ENCODE measurements around the gene AGBL1. TPM values are rescaled to one million over a fixed set of nuclear protein-coding genes. Genes with fewer than 3 reads are reported as not detected.

The AGBL1 gene
- polyA plus RNA-seq, 4 donors: 0.01 to 0.04 TPM; not detected in 2

GRCh38 chr15:86255247-86255646 is 175.6 kb downstream of the AGBL1 start:
- no peaks in the 10 kb centered on the region for H3K36me3 ChIP-seq (ENCODE audit: control insufficient read depth in 3 of 3, insufficient read depth in 2 of 3, low read depth in 1 of 3, low read length in 3 of 3)
- DNase-seq (no peak), FAIRE-seq (no peak)
- H3K27me3 ChIP-seq (ENCODE audit: control insufficient read depth in 3 of 3, insufficient read depth in 3 of 3, low read length in 3 of 3): no peaks in the 10 kb centered on the region
- H3K4me3 ChIP-seq (ENCODE audit: low read depth in 1 of 3, low read length in 3 of 3): no peak overlapping the region
- no peaks in the 10 kb centered on the region for H3K9me3 ChIP-seq (ENCODE audit: control insufficient read depth in 2 of 2, insufficient read depth in 1 of 2, low read depth in 1 of 2, low read length in 1 of 2)
- WGBS, 3 donors: 69 to 75% (median 70%) methylated on average over 2 of the region's 2 CpGs
- H3K4me1 ChIP-seq (ENCODE audit: control insufficient read depth in 3 of 3, insufficient read depth in 2 of 3, low read depth in 1 of 3, low read length in 2 of 3): no peaks in the 10 kb centered on the region
- H3K27ac ChIP-seq (ENCODE audit: low read depth in 1 of 3, low read length in 2 of 3): no peak overlapping the region

DNA sequence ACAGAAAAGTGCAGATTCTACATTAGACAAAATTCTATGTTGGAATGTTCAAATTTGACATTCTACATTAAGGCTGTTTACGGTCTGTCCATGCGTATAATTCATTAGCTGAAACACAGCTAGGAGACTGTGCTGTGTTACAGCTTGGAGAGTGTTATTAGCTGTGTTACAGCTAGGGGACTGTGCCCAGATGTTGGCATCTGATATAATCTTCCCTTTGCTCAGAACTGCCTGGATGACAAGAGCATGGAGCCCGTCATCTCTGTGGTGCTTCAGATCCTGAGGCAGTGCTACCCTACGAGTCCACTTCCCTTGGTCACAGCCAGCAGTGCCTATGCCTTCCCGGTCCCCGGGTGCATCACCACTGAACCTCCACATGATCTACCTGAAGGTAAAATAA is 177.0 kb downstream of the AGBL1 start:
- H3K27me3 ChIP-seq (ENCODE audit: control insufficient read depth in 3 of 3, insufficient read depth in 3 of 3, low read length in 3 of 3): no peaks in the 10 kb centered on the region
- H3K4me3 ChIP-seq (ENCODE audit: low read depth in 1 of 3, low read length in 3 of 3): no peak overlapping the region
- H3K9me3 ChIP-seq (ENCODE audit: control insufficient read depth in 2 of 2, insufficient read depth in 1 of 2, low read depth in 1 of 2, low read length in 1 of 2): no peaks in the 10 kb centered on the region
- WGBS, 3 donors: 76 to 85% (median 79%) methylated on average over 6 of the region's 6 CpGs
- no peak for FAIRE-seq
- H3K36me3 ChIP-seq (ENCODE audit: control insufficient read depth in 3 of 3, insufficient read depth in 2 of 3, low read depth in 1 of 3, low read length in 3 of 3): no peaks in the 10 kb centered on the region
- no peak for DNase-seq
- H3K4me1 ChIP-seq (ENCODE audit: control insufficient read depth in 3 of 3, insufficient read depth in 2 of 3, low read depth in 1 of 3, low read length in 2 of 3): no peaks in the 10 kb centered on the region
- H3K27ac ChIP-seq (ENCODE audit: low read depth in 1 of 3, low read length in 2 of 3): no peak overlapping the region

DNA sequence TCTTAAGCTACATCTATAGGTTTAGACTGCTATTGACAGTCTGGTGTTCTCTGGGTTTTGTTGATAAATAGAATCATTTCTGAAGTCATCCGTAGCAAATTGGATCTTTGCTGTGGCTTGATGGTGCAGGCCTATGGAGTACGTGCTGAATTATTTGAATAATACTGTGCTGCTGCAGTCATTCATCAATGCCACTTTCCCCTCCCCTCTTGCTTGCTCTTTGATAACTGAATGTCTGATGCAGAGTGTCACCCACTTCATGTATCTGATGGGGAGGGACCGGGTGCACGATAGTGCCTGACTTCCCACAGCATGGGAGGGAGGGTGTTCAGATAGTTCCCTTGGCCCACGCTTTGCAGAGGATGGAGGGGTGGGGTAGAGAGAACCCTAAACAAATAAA is 179.9 kb downstream of the AGBL1 start:
- H3K9me3 ChIP-seq (ENCODE audit: control insufficient read depth in 2 of 2, insufficient read depth in 1 of 2, low read depth in 1 of 2, low read length in 1 of 2): no peaks in the 10 kb centered on the region
- no peak overlapping the region for H3K27ac ChIP-seq (ENCODE audit: low read depth in 1 of 3, low read length in 2 of 3)
- H3K27me3 ChIP-seq (ENCODE audit: control insufficient read depth in 3 of 3, insufficient read depth in 3 of 3, low read length in 3 of 3): peaks cover 0 to 2% (median 0%) of the 10 kb centered on the region in 3 donors
- no peak overlapping the region for H3K4me3 ChIP-seq (ENCODE audit: low read depth in 1 of 3, low read length in 3 of 3)
- H3K4me1 ChIP-seq (ENCODE audit: control insufficient read depth in 3 of 3, insufficient read depth in 2 of 3, low read depth in 1 of 3, low read length in 2 of 3): no peaks in the 10 kb centered on the region
- H3K36me3 ChIP-seq (ENCODE audit: control insufficient read depth in 3 of 3, insufficient read depth in 2 of 3, low read depth in 1 of 3, low read length in 3 of 3): no peaks in the 10 kb centered on the region
- DNase-seq: no peak
- 41 to 50% (median 44%) methylated on average over 5 of the region's 5 CpGs for WGBS, 3 donors
- FAIRE-seq: no peak

DNA sequence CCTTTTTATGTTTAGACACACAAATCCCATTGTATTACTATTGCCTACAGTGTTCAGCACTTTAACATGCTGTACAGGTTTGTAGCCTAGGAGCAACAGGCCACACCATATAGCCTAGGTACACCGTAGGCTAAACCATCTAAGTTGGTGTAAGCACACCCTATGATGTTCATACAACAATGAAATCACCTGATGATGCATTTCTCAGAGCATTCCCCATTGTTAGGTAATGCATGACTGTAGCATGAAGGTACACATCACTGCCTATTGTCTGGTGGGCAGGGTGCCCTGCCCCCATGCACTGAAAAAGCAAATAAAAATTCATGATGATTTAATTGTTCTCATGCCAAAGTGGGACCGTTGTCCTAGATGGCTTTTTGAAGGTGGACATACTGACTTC is 183.6 kb downstream of the AGBL1 start:
- H3K9me3 ChIP-seq (ENCODE audit: control insufficient read depth in 2 of 2, insufficient read depth in 1 of 2, low read depth in 1 of 2, low read length in 1 of 2): no peaks in the 10 kb centered on the region
- peaks cover 0 to 2% (median 0%) of the 10 kb centered on the region in 3 donors for H3K27me3 ChIP-seq (ENCODE audit: control insufficient read depth in 3 of 3, insufficient read depth in 3 of 3, low read length in 3 of 3)
- FAIRE-seq: no peak
- H3K27ac ChIP-seq (ENCODE audit: low read depth in 1 of 3, low read length in 2 of 3): no peak overlapping the region
- WGBS, 3 donors: 64 to 75% (median 69%) methylated on average over 2 of the region's 2 CpGs
- no peak overlapping the region for H3K4me3 ChIP-seq (ENCODE audit: low read depth in 1 of 3, low read length in 3 of 3)
- no peaks in the 10 kb centered on the region for H3K4me1 ChIP-seq (ENCODE audit: control insufficient read depth in 3 of 3, insufficient read depth in 2 of 3, low read depth in 1 of 3, low read length in 2 of 3)
- no peak for DNase-seq
- H3K36me3 ChIP-seq (ENCODE audit: control insufficient read depth in 3 of 3, insufficient read depth in 2 of 3, low read depth in 1 of 3, low read length in 3 of 3): no peaks in the 10 kb centered on the region

DNA sequence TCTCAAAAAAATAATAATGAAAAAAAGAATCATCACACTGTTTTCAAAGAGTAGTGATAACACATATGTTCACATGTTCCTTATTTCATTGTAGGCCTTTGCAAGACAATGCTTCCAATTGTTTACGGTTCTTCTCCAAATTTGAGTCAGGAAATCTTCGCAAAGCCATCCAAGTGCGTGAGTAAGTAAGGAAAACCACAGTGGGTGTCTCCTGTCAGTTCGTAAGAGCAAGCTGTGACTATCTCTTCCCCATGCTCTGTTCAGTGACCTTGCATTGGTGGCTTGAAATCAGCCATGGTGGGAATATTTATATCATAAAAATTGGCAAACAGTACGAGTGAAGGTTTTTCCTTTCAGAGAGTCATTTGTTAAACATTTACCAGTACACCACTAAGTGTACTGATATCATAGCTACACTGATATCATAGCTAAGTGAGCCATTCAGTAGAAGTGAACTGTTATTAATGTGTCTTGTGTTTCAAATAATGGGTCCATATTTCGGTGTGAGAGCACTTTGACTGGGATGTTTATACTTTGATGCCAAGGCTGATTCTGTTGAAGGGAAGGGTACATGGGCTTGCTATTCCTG is 187.3 kb downstream of the AGBL1 start:
- peak in 1 of 2 donors; percentile 2 for DNase-seq
- H3K36me3 ChIP-seq (ENCODE audit: control insufficient read depth in 3 of 3, insufficient read depth in 2 of 3, low read depth in 1 of 3, low read length in 3 of 3): no peaks in the 10 kb centered on the region
- H3K4me3 ChIP-seq (ENCODE audit: low read depth in 1 of 3, low read length in 3 of 3): no peak overlapping the region
- H3K9me3 ChIP-seq (ENCODE audit: control insufficient read depth in 2 of 2, insufficient read depth in 1 of 2, low read depth in 1 of 2, low read length in 1 of 2): no peaks in the 10 kb centered on the region
- FAIRE-seq: no peak
- no peaks in the 10 kb centered on the region for H3K4me1 ChIP-seq (ENCODE audit: control insufficient read depth in 3 of 3, insufficient read depth in 2 of 3, low read depth in 1 of 3, low read length in 2 of 3)
- no peak overlapping the region for H3K27ac ChIP-seq (ENCODE audit: low read depth in 1 of 3, low read length in 2 of 3)
- H3K27me3 ChIP-seq (ENCODE audit: control insufficient read depth in 3 of 3, insufficient read depth in 3 of 3, low read length in 3 of 3): peaks cover 0 to 2% (median 0%) of the 10 kb centered on the region in 3 donors
- 52 to 65% (median 53%) methylated on average over 6 of the region's 6 CpGs for WGBS, 3 donors

- no peak overlapping the region for H3K27ac ChIP-seq (ENCODE audit: low read depth in 1 of 3, low read length in 2 of 3)
- no peaks in the 10 kb centered on the region for H3K36me3 ChIP-seq (ENCODE audit: control insufficient read depth in 3 of 3, insufficient read depth in 2 of 3, low read depth in 1 of 3, low read length in 3 of 3)
- DNase-seq: no peak
- H3K4me1 ChIP-seq (ENCODE audit: control insufficient read depth in 3 of 3, insufficient read depth in 2 of 3, low read depth in 1 of 3, low read length in 2 of 3): no peaks in the 10 kb centered on the region
- WGBS, 3 donors: 93 to 96% (median 94%) methylated on average over 4 of the region's 4 CpGs
- no peaks in the 10 kb centered on the region for H3K9me3 ChIP-seq (ENCODE audit: control insufficient read depth in 2 of 2, insufficient read depth in 1 of 2, low read depth in 1 of 2, low read length in 1 of 2)
- peaks cover 0 to 2% (median 0%) of the 10 kb centered on the region in 3 donors for H3K27me3 ChIP-seq (ENCODE audit: control insufficient read depth in 3 of 3, insufficient read depth in 3 of 3, low read length in 3 of 3)
- H3K4me3 ChIP-seq (ENCODE audit: low read depth in 1 of 3, low read length in 3 of 3): no peak overlapping the region
- FAIRE-seq: no peak
These were observed 188.2 kb downstream of the AGBL1 start for GRCh38 chr15:86267892-86268291.

DNA sequence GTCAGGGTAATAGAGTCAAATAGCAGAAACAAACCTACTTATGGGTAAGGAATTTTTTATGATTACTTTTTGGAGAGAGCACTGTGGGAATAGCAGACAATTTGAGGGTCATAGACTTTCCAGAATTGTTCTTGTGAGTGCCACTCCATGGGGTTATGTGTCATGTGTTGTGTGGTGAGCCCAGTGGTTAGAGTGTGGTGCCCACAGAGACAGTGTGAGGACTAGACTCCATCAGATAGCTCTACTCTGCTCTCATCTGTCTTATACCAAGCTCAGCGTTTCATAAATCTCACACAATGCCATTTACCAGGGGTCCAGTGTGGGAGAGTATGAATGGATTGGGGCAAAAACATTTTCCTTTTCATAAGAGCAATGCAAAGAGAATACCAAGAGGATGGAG is 188.9 kb downstream of the AGBL1 start:
- Histone ChIP-seq H3K27me3 (ENCODE audit: control insufficient read depth in 3 of 3, insufficient read depth in 3 of 3, low read length in 3 of 3) (peaks cover 0 to 2% (median 0%) of the 10 kb centered on the region in 3 donors), H3K9me3 (ENCODE audit: control insufficient read depth in 2 of 2, insufficient read depth in 1 of 2, low read depth in 1 of 2, low read length in 1 of 2) (no peaks in the 10 kb centered on the region), H3K36me3 (ENCODE audit: control insufficient read depth in 3 of 3, insufficient read depth in 2 of 3, low read depth in 1 of 3, low read length in 3 of 3) (no peaks in the 10 kb centered on the region), H3K4me3 (ENCODE audit: low read depth in 1 of 3, low read length in 3 of 3) (no peak overlapping the region), H3K27ac (ENCODE audit: low read depth in 1 of 3, low read length in 2 of 3) (no peak overlapping the region), H3K4me1 (ENCODE audit: control insufficient read depth in 3 of 3, insufficient read depth in 2 of 3, low read depth in 1 of 3, low read length in 2 of 3) (no peaks in the 10 kb centered on the region)
- DNase-seq: no peak
- no peak for FAIRE-seq
- 86 to 95% (median 89%) methylated on average over 1 of the region's 1 CpG for WGBS, 3 donors

GRCh38 chr15:86273309-86273708 is 193.6 kb downstream of the AGBL1 start:
- no peak overlapping the region for H3K27ac ChIP-seq (ENCODE audit: low read depth in 1 of 3, low read length in 2 of 3)
- WGBS, 3 donors: 35 to 62% (median 40%) methylated on average over 2 of the region's 2 CpGs
- H3K4me3 ChIP-seq (ENCODE audit: low read depth in 1 of 3, low read length in 3 of 3): no peak overlapping the region
- DNase-seq (no peak), FAIRE-seq (no peak)
- no peaks in the 10 kb centered on the region for H3K9me3 ChIP-seq (ENCODE audit: control insufficient read depth in 2 of 2, insufficient read depth in 1 of 2, low read depth in 1 of 2, low read length in 1 of 2)
- no peaks in the 10 kb centered on the region for H3K27me3 ChIP-seq (ENCODE audit: control insufficient read depth in 3 of 3, insufficient read depth in 3 of 3, low read length in 3 of 3)
- no peaks in the 10 kb centered on the region for H3K36me3 ChIP-seq (ENCODE audit: control insufficient read depth in 3 of 3, insufficient read depth in 2 of 3, low read depth in 1 of 3, low read length in 3 of 3)
- H3K4me1 ChIP-seq (ENCODE audit: control insufficient read depth in 3 of 3, insufficient read depth in 2 of 3, low read depth in 1 of 3, low read length in 2 of 3): no peaks in the 10 kb centered on the region

DNA sequence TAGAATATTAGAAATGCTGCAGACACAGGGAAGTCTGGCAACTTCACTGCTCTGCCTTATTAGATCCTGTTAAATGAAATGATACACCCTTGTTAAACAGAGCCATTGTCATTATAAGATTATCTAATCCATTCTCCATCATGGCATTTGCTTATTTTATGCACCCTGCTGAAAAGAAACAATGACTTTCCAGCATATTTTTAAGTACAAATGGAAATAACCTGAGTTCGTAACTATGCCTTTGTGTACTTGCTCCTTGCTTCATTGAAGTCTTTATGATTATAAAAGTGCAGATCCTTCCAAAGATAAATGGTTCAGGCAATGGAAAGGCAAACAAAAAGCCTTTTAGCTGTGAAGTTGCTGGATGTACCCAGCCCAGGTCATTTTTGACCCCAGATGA is 195.7 kb downstream of the AGBL1 start:
- Histone ChIP-seq H3K9me3 (ENCODE audit: control insufficient read depth in 2 of 2, insufficient read depth in 1 of 2, low read depth in 1 of 2, low read length in 1 of 2) (no peaks in the 10 kb centered on the region), H3K36me3 (ENCODE audit: control insufficient read depth in 3 of 3, insufficient read depth in 2 of 3, low read depth in 1 of 3, low read length in 3 of 3) (no peaks in the 10 kb centered on the region), H3K4me3 (ENCODE audit: low read depth in 1 of 3, low read length in 3 of 3) (no peak overlapping the region), H3K4me1 (ENCODE audit: control insufficient read depth in 3 of 3, insufficient read depth in 2 of 3, low read depth in 1 of 3, low read length in 2 of 3) (no peaks in the 10 kb centered on the region), H3K27me3 (ENCODE audit: control insufficient read depth in 3 of 3, insufficient read depth in 3 of 3, low read length in 3 of 3) (no peaks in the 10 kb centered on the region), H3K27ac (ENCODE audit: low read depth in 1 of 3, low read length in 2 of 3) (no peak overlapping the region)
- no peak for FAIRE-seq
- 63 to 84% (median 71%) methylated on average over 1 of the region's 1 CpG for WGBS, 3 donors
- no peak for DNase-seq
